IPS DF 4.7 (cell line): ENCODE measurements around the gene NPFF.
"Not testable (repeated sequence)": the region's sequence is repeated elsewhere in the genome, so short reads cannot be mapped to it uniquely, and the experiment has no call there.

Experiments used
- DNase-seq: peaks from one replicate; pipeline ENCODE4 v3.0.0-alpha.2; 2013; ENCODE audit warnings: low spot score; ENCODE audit errors: extremely low read depth

The NPFF gene

GRCh38 chr12:53496752-53497032 lies 10.6 kb downstream of the NPFF start:
- DNase-seq = no peak

GRCh38 chr12:53495903-53496751 lies 11.2 kb downstream of the NPFF start:
- no peak for DNase-seq

- no peak for DNase-seq
Measured at GRCh38 chr12:53493610-53494391, 13.5 kb downstream of the NPFF start.

- no peak for DNase-seq
Measured at GRCh38 chr12:53492830-53493609, 14.3 kb downstream of the NPFF start.

GRCh38 chr12:53492188-53492587 lies 15.1 kb downstream of the NPFF start:
- DNase-seq = no peak

- no peak for DNase-seq
Measured at GRCh38 chr12:53489242-53489864, 17.9 kb downstream of the NPFF start.

- no peak for DNase-seq
Measured at GRCh38 chr12:53486736-53487487, 20.4 kb downstream of the NPFF start.

GRCh38 chr12:53485955-53486735 lies 21.1 kb downstream of the NPFF start:
- DNase-seq = no peak

- no peak for DNase-seq
Measured at GRCh38 chr12:53484686-53485575, 22.4 kb downstream of the NPFF start.

GRCh38 chr12:53483979-53484377 lies 23.3 kb downstream of the NPFF start:
- DNase-seq = no peak

GRCh38 chr12:53483225-53483978 lies 23.9 kb downstream of the NPFF start:
- no peak for DNase-seq

GRCh38 chr12:53482626-53483168 lies 24.6 kb downstream of the NPFF start:
- no peak for DNase-seq

- DNase-seq = no peak
Measured at GRCh38 chr12:53481939-53482586, 25.2 kb downstream of the NPFF start.

GRCh38 chr12:53481458-53481857 lies 25.8 kb downstream of the NPFF start:
- DNase-seq = not testable (repeated sequence)

- DNase-seq = no peak
Measured at GRCh38 chr12:53480491-53481442, 26.5 kb downstream of the NPFF start.

GRCh38 chr12:53479331-53479730 lies 28.0 kb downstream of the NPFF start:
- DNase-seq = no peak
